Fibroblast of lung (primary cell): Measurements from ENCODE around the gene HLA-B.

ENCODE experiments used
- CTCF ChIP-seq, 2 donors: IDR thresholded peaks in 1 of 2; conservative IDR thresholded peaks in 1 of 2; 1 replicate in 1 of 2; 2 replicates in 1 of 2; pipeline ENCODE4 v1.5.1; 2011 to 2012; ENCODE audit warnings: low read length in 2 of 2, control low read depth in 1 of 2, inconsistent platforms in 1 of 2, low read depth in 1 of 2, mild to moderate bottlenecking in 1 of 2
- EZH2 ChIP-seq: IDR thresholded peaks from 2 replicates; pipeline ENCODE4 v1.5.1; 2012; ENCODE audit warnings: low read length, control low read depth, mild to moderate bottlenecking; ENCODE audit errors: missing control alignments

- TF ChIP-seq EZH2 = no peak
- no peak for TF ChIP-seq CTCF (conservative IDR thresholded peaks at IDR 0.05 in 1 of 2, IDR thresholded peaks at IDR 0.05 in 1 of 2; ENCODE audit: low read depth in 1 of 2, low read length in 2 of 2)
Observed at GRCh38 chr6:31355583-31355948, 1.4 kb downstream of the HLA-B start.
